Islet of Langerhans (tissue), 1 donor: ENCODE data around the gene L3MBTL4.

Source experiments
- FAIRE-seq: peaks from one replicate; lab custom pipeline; 2011; peaks lifted over from hg19 to GRCh38; lab: Jason Lieb, UNC

Gene L3MBTL4

GRCh38 chr18:6363216-6363615, 51.5 kb downstream of the L3MBTL4 start:
- FAIRE-seq: no peak

GRCh38 chr18:6362559-6363129, 52.1 kb downstream of the L3MBTL4 start:
- FAIRE-seq: no peak

- FAIRE-seq: no peak
Observed at GRCh38 chr18:6357668-6358067, 57.0 kb downstream of the L3MBTL4 start.

- FAIRE-seq: no peak
Observed at GRCh38 chr18:6355789-6356589, 58.7 kb downstream of the L3MBTL4 start.

- FAIRE-seq: no peak
Observed at GRCh38 chr18:6352275-6352674, 62.4 kb downstream of the L3MBTL4 start.

GRCh38 chr18:6342990-6343389, 71.7 kb downstream of the L3MBTL4 start:
- no peak for FAIRE-seq

GRCh38 chr18:6341709-6342108, 73.0 kb downstream of the L3MBTL4 start:
- no peak for FAIRE-seq

- FAIRE-seq: no peak
Observed at GRCh38 chr18:6341303-6341702, 73.4 kb downstream of the L3MBTL4 start.

- FAIRE-seq: no peak
Observed at GRCh38 chr18:6340121-6340520, 74.6 kb downstream of the L3MBTL4 start.

GRCh38 chr18:6336239-6336638, 78.5 kb downstream of the L3MBTL4 start:
- no peak for FAIRE-seq

GRCh38 chr18:6333981-6334380, 80.7 kb downstream of the L3MBTL4 start:
- no peak for FAIRE-seq

- FAIRE-seq: no peak
Observed at GRCh38 chr18:6331872-6332271, 82.8 kb downstream of the L3MBTL4 start.

GRCh38 chr18:6330786-6331185, 83.9 kb downstream of the L3MBTL4 start:
- no peak for FAIRE-seq

GRCh38 chr18:6328621-6329010, 86.1 kb downstream of the L3MBTL4 start:
- FAIRE-seq: no peak

- no peak for FAIRE-seq
Observed at GRCh38 chr18:6327895-6328620, 86.7 kb downstream of the L3MBTL4 start.

- FAIRE-seq: no peak
Observed at GRCh38 chr18:6327485-6327884, 87.2 kb downstream of the L3MBTL4 start.

GRCh38 chr18:6326566-6326965, 88.1 kb downstream of the L3MBTL4 start:
- FAIRE-seq: no peak

GRCh38 chr18:6323319-6323889, 91.3 kb downstream of the L3MBTL4 start:
- FAIRE-seq: no peak

GRCh38 chr18:6315517-6316331, 99.0 kb downstream of the L3MBTL4 start:
- no peak for FAIRE-seq

- FAIRE-seq: no peak
Observed at GRCh38 chr18:6313415-6313814, 101.3 kb downstream of the L3MBTL4 start.

- FAIRE-seq: no peak
Observed at GRCh38 chr18:6311456-6312215, 103.1 kb downstream of the L3MBTL4 start.
